ENCODE results near the gene FKBP2. TPM values are rescaled to one million over a fixed set of nuclear protein-coding genes. Genes with fewer than 3 reads are reported as not detected.
A peak's percentile ranks its signal among the peaks of the same experiment; 100 is the strongest.

Gene FKBP2
- total RNA-seq, 6 experiments from 2014 or later, result 54.1 to 95.6 (median 73.1) TPM

GRCh38 chr11:64260147-64260708, 19.3 kb downstream of the FKBP2 start:
- H3K4me3 Mint-ChIP-seq, result no peak overlapping the region

GRCh38 chr11:64261556-64262080, 20.7 kb downstream of the FKBP2 start:
- DNase-seq, result no peak
- Mint-ChIP-seq H3K9me3 (no peaks in the 10 kb centered on the region), H3K27ac (no peak overlapping the region), H3K36me3 (ENCODE audit: low read depth) (peaks cover 39% of the 10 kb centered on the region), H3K27me3 (ENCODE audit: insufficient read depth) (peaks cover 6% of the 10 kb centered on the region), H3K4me1 (ENCODE audit: low read depth) (peaks cover 21% of the 10 kb centered on the region), H3K4me3 (no peak overlapping the region)
- no peak for TF ChIP-seq CTCF (IDR thresholded peaks at IDR 0.05)

More at GRCh38 chr11:64260147-64260708, 19.3 kb downstream of the FKBP2 start:
- DNase-seq, result no peak
- Mint-ChIP-seq H3K9me3 (no peaks in the 10 kb centered on the region), H3K4me1 (ENCODE audit: low read depth) (peaks cover 8% of the 10 kb centered on the region), H3K36me3 (ENCODE audit: low read depth) (peaks cover 33% of the 10 kb centered on the region), H3K27ac (peak overlapping the region; percentile 42; the same call in 1 of the 2 replicates), H3K27me3 (ENCODE audit: insufficient read depth) (peaks cover 4% of the 10 kb centered on the region)
- TF ChIP-seq CTCF (IDR thresholded peaks at IDR 0.05), result no peak

GRCh38 chr11:64262271-64263002, 21.5 kb downstream of the FKBP2 start:
- Mint-ChIP-seq H3K4me1 (ENCODE audit: low read depth) (peaks cover 22% of the 10 kb centered on the region), H3K27ac (peak overlapping the region; percentile 84), H3K9me3 (no peaks in the 10 kb centered on the region), H3K36me3 (ENCODE audit: low read depth) (peaks cover 39% of the 10 kb centered on the region), H3K4me3 (no peak overlapping the region), H3K27me3 (ENCODE audit: insufficient read depth) (peaks cover 6% of the 10 kb centered on the region)
- TF ChIP-seq CTCF (IDR thresholded peaks at IDR 0.05), result no peak
- DNase-seq, result no peak

GRCh38 chr11:64263021-64263946, 22.4 kb downstream of the FKBP2 start:
- peak overlapping the region; percentile 84 for H3K27ac Mint-ChIP-seq
- no peak; the same call in 1 of the 2 replicates for TF ChIP-seq CTCF (IDR thresholded peaks at IDR 0.05)
- H3K4me1 Mint-ChIP-seq (ENCODE audit: low read depth), result peaks cover 31% of the 10 kb centered on the region
- peaks cover 41% of the 10 kb centered on the region for H3K36me3 Mint-ChIP-seq (ENCODE audit: low read depth)
- peak; percentile 47 for DNase-seq
- H3K27me3 Mint-ChIP-seq (ENCODE audit: insufficient read depth), result peaks cover 5% of the 10 kb centered on the region
- no peak overlapping the region for H3K4me3 Mint-ChIP-seq
- H3K9me3 Mint-ChIP-seq, result no peaks in the 10 kb centered on the region

GRCh38 chr11:64263947-64264317, 23.0 kb downstream of the FKBP2 start:
- no peaks in the 10 kb centered on the region for H3K9me3 Mint-ChIP-seq
- no peak for TF ChIP-seq CTCF (IDR thresholded peaks at IDR 0.05)
- DNase-seq, result no peak
- H3K4me3 Mint-ChIP-seq, result no peak overlapping the region
- H3K27me3 Mint-ChIP-seq (ENCODE audit: insufficient read depth), result peaks cover 9% of the 10 kb centered on the region
- no peak overlapping the region for H3K27ac Mint-ChIP-seq
- H3K36me3 Mint-ChIP-seq (ENCODE audit: low read depth), result peaks cover 42% of the 10 kb centered on the region
- H3K4me1 Mint-ChIP-seq (ENCODE audit: low read depth), result peaks cover 37% of the 10 kb centered on the region

Data from HFFc6 (cell line).